SU-DHL-6 (cell line): Measurements from ENCODE around the gene NOX4.

ENCODE experiments used
- CTCF ChIP-seq: fragments of 200-600 bp; sonication (generic); IDR thresholded peaks from one replicate; pipeline ENCODE4 v1.5.1; 2017; ENCODE audit warnings: antibody characterized with exemption, mild to moderate bottlenecking, low read length, moderate library complexity; ENCODE audit not compliant: insufficient read depth, poor library complexity, severe bottlenecking
- EZH2phosphoT487 ChIP-seq: fragments of 200-600 bp; sonication (generic), shearing (Covaris generic); conservative IDR thresholded peaks from 2 replicates; pipeline ENCODE4 v1.6.1; 2018; ENCODE audit warnings: mild to moderate bottlenecking, antibody characterized with exemption, low read length, moderate library complexity, mixed read lengths

- TF ChIP-seq CTCF (no peak), EZH2phosphoT487 (no peak)
Observed at GRCh38 chr11:89521294-89521693, 30.1 kb upstream of the NOX4 start.
